ENCODE results near the gene ZFP14. TPM values are rescaled to one million over a fixed set of nuclear protein-coding genes. Genes with fewer than 3 reads are reported as not detected.

ZFP14 gene
- 3.2 TPM for total RNA-seq
- long read RNA-seq, full-length matches to known transcripts, result 1 of 3 reads
- long read RNA-seq, partial matches to known transcripts, result 1 of 3 reads
- long read RNA-seq, other reads (novel, unspliced or antisense), result 1 of 3 reads

DNA sequence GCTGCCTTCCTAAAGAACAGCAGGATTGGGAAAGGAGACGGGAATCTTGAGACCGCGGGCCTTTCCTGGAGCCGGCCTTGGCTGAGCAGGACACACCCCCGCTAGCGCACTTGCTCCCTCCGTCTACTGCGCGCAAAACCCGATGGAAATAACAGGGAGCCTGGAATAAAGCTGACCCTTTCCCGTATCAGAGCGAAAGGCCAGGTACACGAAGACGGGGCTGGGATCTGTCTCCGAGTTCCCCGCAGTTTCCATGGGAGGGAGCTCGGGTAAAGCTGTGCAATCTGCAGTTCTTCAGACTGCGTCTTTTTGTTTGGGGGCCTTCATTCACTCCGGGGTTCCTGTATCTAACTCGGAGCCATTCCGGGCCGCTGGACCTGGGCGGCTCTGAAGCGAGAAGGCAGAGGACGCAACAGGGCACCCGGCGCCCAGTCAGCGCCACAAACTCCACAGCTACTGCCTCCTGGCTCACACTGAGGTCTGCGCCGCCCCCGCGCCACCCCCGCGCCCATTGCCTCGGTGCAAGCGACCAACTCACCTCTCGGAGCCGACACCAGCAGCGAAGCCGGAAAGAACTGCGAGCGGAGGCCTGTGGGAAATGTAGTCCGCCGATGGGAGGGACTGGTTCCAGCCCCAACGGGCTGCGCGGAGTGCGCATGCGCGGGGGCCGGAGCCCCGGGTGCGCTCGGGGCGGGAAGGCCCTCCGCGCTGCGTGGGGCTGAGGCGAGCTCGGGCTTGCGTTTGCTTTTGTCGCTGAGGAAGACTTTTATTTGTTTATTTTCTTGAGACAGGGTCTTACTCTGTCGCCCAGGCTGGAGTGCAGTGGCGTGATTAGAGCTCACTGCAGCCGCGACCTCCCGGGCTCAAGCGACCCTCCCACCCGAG, at the start of gene ZFP14:
ZFP14 (minus strand) TSS at position 577 of the 885 bp plus-strand sequence. CDS start 11,309 bp downstream, outside the sequence.
- DNase-seq (ENCODE audit: low spot score), result peak; percentile 96
- intact Hi-C loops (cut with DNase I), result loop anchor here (2.0 to 5.0 kb wide), 2 partner anchors 38 to 150 kb away; partner anchors contain the start of genes ZFP82 and ZNF260

DNA sequence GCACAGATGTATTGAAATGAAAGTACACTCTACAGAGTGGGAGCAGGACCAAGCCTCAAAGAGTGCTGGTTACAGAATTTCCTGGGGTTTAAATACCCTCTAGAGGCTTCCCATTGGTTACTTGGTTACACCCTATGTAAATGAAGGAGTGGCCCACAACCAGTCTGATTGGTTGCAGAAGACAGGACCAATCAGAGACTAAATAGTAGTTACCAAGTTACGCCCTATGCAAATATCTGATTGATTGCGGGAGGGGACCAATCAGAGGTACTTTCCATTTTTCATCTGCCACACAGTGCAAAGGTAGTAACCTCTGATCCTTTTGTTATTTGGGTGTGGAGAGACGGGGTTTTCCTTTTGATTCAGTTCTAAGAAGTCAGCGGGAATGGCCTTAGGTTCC, 44.9 kb upstream of the ZFP14 start:
- no peak for DNase-seq (ENCODE audit: low spot score)
- intact Hi-C loops (cut with DNase I), result loop anchor here (10.0 kb wide), 1 partner anchor 209 kb away; the partner anchor contains the start of genes ZNF146 and ZNF565

DNA sequence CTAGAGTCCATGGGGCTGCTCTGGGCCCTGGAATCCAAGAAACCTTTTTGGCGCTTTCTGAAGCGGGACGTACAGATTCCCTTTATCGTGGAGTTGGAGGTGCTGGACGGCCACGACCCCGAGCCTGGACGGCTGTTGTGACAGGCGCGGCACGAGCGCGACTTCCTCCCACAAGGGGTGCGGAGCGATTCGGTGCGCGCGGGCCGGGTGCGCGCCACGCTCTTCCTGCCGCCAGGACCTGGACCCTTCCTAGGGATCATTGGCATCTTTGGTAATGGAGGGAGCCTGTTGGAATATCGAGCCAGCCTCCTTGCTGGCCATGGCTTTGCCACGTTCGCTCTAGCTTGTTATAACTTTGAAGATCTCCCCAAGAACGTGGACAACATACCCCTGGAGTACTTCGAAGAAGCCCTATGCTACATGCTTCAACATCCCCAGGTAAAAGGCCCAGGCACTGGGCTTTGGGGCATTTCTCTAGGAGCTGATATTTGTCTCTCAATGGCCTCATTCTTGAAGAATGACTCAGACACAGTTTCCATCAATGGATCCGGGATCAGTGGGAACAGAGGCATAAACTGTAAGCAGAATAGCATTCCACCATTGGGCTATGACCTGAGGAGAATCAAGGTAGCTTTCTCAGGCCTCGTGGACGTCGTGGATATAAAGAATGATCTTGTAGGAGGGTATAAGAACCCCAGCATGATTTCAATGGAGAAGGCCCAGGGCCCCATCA, 42.9 kb upstream of the ZFP14 start:
- intact Hi-C loops (cut with DNase I), result loop anchor here (10.0 kb wide), 1 partner anchor 207 kb away; the partner anchor contains the start of genes ZNF146 and ZNF565
- no peak for DNase-seq (ENCODE audit: low spot score)

DNA sequence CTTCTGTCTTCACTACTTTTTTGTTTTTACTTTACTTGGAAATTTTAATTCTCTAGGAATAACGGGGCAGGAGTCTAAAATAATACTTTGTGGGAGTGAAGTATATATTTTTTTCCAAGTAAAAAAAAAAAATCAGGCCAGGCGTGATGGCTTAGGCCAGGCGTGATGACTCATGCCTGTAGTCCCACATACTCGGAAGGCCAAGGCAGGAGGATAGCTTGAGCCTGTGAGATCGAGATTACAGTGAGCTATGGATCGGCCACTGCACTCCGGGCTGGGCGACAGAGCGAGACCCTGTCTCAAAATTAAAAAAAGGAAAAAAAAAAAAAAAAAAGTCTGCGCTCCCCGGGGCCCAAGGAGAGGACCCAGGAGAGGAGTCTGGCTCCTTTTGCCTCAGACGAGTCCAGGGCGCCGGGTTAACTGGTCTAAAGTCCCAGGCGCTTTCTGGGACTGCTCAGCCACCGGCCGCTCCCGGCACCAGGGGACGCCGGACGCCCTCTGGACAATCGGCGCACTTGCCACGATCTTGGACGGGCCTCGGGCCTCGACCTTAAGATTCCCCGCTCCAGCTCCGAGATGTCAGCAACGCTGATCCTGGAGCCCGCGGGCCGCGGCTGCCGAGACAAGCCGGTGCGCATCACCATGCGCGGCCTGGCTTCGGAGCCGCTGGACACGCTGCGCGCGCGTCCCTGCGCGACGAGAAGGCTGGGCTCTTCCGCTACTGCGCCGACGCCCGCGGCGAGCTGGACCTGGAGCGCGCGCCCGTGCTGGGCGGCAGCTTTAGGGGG, 42.2 kb upstream of the ZFP14 start:
- intact Hi-C loops (cut with DNase I), result loop anchor here (10.0 kb wide), 1 partner anchor 206 kb away; the partner anchor contains the start of genes ZNF146 and ZNF565
- DNase-seq (ENCODE audit: low spot score), result no peak

DNA sequence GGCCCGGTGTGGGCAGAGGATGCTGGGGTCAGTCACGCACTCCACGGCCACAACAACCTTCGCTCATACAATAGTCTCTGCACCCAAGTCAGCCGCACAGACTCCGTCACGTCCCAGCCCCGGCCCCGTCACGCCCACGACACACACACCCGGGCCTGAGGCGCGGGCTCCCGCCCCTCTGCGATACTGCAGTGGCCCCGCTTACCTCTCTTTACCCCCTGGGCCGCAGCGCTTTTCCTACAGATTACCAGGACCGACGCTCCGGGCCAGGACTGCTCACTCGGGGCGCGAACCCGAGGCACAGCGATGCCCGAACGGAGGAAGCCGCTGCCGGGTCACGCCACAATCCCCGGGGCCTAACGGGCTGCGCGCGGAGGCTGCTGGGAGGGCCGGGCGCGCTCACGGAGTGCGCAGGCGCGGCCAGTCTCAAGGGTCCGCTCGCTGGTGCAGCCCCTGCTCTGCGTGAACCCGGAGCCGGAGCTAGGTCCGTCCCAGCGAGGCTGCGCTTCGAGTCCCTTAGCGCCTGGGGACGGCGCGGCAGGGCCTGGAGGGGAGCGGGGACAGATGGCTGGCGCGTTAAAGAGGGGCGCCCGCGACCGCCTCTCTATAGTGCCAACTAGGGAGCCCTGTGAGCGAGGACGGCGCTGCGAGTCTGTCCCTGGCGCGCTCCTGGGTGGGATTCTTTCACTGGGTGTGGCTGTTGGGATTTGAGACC, 39.4 kb upstream of the ZFP14 start, which contains the start of gene ZFP82:
ZFP82 (minus strand) TSS at position 358 of the 715 bp plus-strand sequence. CDS start 8,855 bp downstream, outside the sequence.
- peak; percentile 88 for DNase-seq (ENCODE audit: low spot score)
- intact Hi-C loops (cut with DNase I), result loop anchor here (2.0 to 5.0 kb wide), 2 partner anchors 41 to 70 kb away; partner anchors contain the start of genes ZFP14 and ZNF566

DNA sequence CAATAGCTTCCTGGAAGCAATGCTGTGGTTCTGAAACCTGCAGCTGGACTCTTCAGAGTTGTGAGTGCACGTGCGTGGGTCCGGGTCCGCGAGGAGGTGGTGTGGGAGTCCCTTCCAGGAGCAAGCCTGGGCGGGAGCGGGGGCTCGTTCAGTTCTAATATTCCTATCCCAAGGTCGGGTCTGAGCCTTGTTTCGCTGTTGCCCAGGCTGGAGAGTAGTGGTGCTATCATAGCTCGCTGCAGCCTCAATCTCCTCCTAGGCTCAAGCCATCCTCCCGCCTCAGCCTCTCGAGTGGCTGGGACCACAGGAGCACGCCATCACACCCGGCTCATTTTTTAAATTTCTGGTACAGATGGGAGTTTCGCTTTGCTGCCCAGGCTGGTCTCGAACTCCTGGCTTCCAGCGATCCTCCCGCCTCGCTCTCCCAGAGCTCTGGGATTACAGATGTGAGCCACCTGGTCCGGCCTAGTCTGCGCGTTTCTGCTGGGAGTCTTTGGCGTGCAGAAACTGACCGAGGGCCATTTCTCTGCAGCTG, 38.8 kb upstream of the ZFP14 start:
- DNase-seq (ENCODE audit: low spot score), result no peak
- intact Hi-C loops (cut with DNase I), result loop anchor here (2.0 to 5.0 kb wide), 2 partner anchors 41 to 71 kb away; partner anchors contain the start of genes ZFP14 and ZNF566

DNA sequence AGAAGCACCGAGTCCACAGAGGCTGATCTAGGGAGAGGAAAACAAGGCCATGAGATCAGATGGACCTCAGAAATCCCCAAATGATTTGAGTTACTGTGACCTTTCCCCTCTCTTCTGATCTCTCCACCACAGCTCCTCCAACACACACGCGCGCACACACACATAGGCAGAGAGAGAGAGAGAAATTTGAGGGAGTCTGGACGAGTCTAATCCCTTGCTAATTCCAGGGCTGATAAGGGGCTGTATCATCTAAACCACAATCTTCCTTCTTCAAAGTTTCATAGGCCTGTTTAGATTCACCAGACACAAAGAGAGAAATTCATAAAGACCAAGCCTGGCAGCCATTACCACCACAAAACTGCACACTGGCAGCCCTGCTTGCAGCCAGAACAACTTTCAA, 30.8 kb upstream of the ZFP14 start:
- intact Hi-C loops (cut with DNase I), result no loop called here
- DNase-seq (ENCODE audit: low spot score), result no peak

DNA sequence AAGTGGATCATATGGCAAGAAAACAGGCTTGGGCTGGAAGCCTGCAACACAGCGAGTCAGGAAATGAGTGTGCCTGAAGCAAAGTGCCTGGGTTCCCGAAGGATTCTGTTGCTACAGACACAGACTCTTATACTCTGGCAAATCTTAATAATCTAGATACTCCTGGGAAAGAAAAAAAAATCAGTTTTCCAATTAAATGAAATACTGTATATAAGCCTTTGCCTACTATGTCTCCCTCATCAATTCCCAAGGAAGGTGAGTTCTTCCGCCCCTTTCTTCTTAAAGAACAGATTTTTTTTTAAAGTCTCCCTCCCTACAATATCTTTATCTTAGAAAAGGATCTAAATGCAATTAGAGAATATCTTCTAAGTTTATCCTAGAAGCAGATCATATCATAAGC, 29.1 kb upstream of the ZFP14 start:
- DNase-seq (ENCODE audit: low spot score), result no peak
- intact Hi-C loops (cut with DNase I), result no loop called here

DNA sequence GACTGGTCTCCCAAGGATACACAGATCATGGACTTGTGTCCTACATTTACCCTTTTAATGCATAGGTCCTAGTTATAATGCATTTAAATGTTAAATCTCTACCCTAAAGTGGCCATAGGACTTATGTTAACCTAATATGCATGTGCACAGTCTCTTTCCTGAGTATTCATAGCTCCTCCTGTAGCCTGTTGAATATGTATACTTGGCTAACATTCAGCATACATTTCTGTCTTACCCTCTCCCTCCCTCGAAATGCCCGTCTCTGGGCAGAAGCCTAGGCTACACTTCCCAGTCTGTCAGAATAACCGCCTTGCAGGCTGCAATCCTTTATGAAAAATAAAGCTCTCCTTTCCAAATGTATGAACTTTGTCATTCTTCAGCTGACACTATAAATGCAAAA, 25.5 kb upstream of the ZFP14 start:
- no peak for DNase-seq (ENCODE audit: low spot score)
- intact Hi-C loops (cut with DNase I), result no loop called here

DNA sequence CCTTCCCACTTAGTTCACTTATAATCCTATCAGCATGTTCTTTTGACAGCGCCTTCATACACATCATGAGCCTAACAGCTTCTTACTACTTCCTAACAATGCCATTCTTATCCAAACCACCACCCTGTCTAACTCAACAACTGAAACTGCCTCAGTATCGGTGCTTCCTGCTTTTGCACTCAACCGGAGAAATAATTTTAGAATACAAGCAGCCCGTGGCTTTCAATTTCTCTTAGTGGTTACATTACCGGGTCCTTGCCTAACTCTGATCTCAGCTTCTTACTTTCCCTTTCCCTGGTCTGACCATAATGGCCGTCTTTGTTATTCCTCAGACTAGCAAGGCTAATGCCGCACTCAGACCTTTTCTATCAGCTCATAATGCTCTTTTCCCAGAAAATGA, 22.5 kb upstream of the ZFP14 start:
- intact Hi-C loops (cut with DNase I), result no loop called here

DNA sequence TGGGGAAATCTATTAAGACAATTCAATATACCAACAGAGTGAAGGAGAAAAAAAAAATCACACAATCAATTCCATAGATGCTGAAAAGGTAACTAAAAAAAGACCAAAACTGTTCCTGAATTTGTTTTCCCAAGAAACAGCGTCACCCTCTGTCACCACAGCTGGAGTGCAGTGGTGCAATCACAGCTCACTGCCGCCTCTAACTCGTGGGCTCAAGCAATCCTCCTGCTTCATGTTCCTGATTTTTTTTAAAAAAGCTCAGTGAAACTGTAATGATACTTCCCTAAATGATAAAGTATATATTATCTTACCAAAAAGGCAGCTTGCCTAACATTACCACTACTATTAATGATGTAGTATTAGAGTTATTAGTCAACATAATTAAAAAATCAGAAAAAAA, 19.6 kb upstream of the ZFP14 start:
- DNase-seq (ENCODE audit: low spot score), result no peak
- intact Hi-C loops (cut with DNase I), result no loop called here

More for the DNA sequence above, 22.5 kb upstream of the ZFP14 start:
- no peak for DNase-seq (ENCODE audit: low spot score)

DNA sequence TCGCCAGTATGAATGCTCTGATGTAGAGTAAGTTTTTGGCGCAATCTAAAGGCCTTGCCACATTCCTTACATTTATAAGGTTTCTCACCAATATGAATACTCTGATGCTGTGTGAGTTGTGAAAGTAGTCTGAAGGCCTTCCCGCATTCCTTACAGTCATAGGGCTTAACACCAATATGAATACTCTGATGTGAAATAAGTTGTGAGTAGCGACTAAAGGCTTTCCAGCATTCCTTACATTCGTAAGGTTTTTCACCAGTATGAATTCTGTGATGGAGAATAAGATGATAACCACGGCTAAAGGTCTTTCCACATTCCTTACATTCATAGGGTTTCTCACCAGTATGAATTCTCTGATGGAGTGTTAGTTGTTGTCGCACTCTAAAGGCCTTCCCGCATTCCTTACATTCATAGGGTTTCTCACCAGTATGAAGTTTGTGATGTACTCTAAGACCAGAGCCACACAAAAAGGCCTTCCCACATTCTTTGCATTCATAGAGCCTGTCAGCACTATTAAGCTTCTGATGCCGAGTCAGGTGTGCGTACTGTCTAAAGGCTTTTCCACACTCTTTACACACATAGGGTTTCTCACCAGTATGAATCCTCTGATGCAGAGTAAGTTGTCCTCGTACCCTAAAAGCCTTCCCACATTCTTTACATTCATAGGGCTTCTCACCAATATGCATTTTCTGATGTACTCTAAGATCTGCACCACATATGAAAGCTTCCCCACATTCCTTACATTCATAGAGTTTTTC, 14.1 kb upstream of the ZFP14 start:
- intact Hi-C loops (cut with DNase I), result no loop called here
- DNase-seq (ENCODE audit: low spot score), result no peak

DNA sequence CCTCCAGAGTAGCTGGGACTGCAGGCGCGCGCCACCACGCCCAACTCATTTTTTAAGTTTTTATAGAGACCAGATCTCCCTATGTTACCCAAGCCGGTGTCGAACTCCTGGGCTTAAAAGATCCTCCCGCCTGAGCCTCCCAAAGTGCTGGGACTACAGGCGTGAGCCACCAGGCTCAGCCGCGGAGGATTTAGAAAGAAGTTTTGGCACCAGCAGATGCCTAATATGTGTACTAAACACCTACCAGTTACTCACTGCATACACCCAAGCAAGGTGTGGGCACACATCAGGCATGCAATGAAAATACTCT, 464 bp upstream of the ZFP14 start:
- DNase-seq (ENCODE audit: low spot score), result no peak
- intact Hi-C loops (cut with DNase I), result loop anchor here (2.0 to 5.0 kb wide), 2 partner anchors 38 to 149 kb away; partner anchors contain the start of genes ZFP82 and ZNF260

DNA sequence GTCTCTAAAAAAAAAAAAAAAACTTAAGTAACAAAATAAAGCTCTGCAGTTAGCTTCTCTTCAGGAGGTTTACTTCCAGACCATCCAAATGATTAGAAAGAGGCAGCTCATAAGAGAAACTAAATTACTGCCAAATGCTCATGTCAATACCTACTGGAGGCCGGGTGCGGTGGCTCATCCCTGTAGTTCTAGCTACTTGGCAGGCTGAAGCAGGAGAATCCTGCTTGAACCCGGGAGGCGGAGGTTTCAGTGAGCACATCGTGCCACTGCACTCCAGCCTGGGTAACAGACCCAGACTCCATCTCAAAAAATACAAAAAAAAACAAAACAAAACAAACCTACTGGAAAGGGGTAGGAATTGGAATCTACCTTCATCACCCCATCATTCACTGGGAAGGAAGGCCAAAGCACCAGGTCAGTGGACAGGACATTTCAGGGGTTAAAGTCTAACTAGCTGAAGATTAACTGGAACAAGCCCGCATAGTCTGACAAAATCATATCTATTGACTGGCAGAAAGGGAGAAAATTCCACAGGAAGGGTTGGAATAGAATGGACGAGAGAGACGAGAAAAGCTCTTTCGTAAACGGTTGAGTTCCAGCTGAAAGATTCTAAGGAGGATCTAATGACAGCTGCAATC, 1.3 kb downstream of the ZFP14 start:
- intact Hi-C loops (cut with DNase I), result loop anchor here (2.0 to 5.0 kb wide), 2 partner anchors 40 to 151 kb away; partner anchors contain the start of genes ZFP82 and ZNF260
- DNase-seq (ENCODE audit: low spot score), result no peak

DNA sequence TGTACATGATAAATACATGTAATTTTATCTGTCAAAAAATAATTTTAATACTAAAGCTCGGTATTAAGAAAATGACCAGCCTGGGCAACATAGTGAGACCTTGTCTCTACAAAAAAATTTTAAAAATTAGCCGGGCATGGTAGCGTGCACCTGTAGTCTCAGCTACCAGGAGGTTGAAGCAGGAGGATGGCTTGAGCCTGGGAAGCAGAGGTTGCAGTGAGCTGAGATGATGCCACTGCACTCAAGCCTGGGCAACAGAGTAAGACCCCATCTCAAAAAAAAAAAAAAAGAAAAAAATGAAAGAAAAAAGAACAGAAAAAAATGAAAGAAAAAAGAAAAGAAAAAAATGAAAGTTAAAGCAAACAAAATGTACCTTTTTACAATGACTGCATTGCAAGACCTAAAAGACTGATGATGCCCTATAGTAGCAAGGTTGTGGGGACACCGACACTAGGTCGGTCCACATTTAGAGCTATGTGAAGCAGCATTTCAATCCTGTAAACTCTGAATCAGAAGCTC, 5.3 kb downstream of the ZFP14 start:
- intact Hi-C loops (cut with DNase I), result no loop called here
- DNase-seq (ENCODE audit: low spot score), result no peak

DNA sequence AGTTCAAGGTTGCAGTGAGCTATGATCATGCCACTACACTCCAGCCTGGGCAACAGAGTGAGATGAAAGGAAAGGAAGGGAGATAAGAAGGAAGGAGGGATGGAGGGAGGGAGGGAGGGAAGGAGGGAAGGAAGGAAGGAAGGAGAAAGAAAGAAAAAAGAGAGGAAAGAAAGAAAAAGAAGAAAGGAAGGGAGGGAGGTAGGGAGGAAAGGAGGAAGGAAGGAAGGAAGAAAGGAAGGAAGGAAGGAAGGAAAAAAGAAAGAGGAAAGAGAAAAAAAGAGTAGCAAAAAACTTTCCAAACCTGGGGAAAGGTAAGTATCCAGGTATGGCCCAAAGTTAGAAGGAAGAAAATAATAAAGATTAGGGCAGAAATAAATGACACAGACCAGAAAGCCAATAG, 7.1 kb downstream of the ZFP14 start:
- no peak for DNase-seq (ENCODE audit: low spot score)
- intact Hi-C loops (cut with DNase I), result no loop called here

DNA sequence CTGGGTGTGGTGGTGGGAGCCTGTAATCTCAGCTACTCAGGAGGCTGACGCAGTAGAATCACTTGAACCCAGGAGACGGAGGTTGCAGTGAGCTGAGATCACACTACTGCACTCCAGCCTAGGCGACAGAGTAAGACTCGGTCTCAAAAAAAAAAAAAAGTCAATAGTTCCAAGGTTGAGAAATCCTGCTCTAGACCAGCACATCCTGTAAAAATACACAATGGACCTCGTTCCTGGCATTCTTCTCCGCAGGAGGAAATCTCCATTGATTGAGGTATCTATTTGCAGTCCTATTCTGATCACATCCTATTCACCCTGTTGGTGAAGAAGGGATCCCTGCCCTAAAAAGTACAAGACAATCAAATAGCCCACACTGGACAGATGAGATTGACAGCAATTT, 15.2 kb downstream of the ZFP14 start:
- DNase-seq (ENCODE audit: low spot score), result no peak
- intact Hi-C loops (cut with DNase I), result no loop called here

Measured in cardiac septum (tissue), 1 donor.